ENCODE measurements around the gene PARN.

The PARN gene

DNA sequence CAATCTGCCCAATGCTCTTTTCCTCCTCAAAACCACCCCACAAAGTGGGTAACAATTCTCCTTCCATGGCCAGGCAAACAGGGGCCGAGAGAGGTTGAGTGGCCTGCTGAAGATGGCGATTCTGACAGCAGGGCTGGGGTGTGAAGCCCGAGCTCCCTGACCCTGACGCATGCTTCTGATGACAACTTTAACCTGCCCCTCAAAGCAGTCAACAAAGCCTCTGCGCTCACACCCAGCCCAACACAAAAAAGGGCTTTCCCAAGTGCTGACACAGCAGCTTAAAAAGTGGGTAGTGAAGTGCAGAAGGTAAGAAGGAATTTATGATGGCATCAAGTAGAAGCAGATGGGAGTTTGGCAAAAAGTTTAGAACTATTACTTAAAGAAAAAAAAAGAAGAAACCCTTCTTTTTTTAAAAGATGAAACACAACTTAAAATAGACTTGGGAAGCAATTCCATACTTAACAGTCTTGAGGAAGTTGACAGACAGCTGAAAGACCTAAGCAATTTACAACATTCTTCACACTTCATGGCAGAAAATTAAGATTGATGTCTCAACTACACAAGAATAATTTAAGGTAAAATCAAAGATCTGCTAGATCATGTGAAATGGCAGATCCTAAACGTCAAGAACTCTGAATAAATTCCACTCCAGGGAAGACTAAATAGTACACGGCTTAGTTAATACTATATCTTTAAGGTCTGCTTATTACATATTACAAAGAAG, 133.9 kb downstream of the PARN start:
- TF ChIP-seq, protein P1, sequence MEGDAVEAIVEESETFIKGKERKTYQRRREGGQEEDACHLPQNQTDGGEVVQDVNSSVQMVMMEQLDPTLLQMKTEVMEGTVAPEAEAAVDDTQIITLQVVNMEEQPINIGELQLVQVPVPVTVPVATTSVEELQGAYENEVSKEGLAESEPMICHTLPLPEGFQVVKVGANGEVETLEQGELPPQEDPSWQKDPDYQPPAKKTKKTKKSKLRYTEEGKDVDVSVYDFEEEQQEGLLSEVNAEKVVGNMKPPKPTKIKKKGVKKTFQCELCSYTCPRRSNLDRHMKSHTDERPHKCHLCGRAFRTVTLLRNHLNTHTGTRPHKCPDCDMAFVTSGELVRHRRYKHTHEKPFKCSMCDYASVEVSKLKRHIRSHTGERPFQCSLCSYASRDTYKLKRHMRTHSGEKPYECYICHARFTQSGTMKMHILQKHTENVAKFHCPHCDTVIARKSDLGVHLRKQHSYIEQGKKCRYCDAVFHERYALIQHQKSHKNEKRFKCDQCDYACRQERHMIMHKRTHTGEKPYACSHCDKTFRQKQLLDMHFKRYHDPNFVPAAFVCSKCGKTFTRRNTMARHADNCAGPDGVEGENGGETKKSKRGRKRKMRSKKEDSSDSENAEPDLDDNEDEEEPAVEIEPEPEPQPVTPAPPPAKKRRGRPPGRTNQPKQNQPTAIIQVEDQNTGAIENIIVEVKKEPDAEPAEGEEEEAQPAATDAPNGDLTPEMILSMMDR (IDR thresholded peaks at IDR 0.05; ENCODE audit: control extremely low read depth, extremely low read depth, low read depth, missing control alignments), result no peak
- DNase-seq (ENCODE audit: extremely low spot score), result no peak
- CTCF ChIA-PET, result interaction anchor here (1.3 to 3.2 kb wide), 2 partner anchors 7 to 11 kb away, joined by 3 to 10 read pairs; no protein-coding TSS in a partner anchor
- POLR2A ChIA-PET, result no interaction called here

DNA sequence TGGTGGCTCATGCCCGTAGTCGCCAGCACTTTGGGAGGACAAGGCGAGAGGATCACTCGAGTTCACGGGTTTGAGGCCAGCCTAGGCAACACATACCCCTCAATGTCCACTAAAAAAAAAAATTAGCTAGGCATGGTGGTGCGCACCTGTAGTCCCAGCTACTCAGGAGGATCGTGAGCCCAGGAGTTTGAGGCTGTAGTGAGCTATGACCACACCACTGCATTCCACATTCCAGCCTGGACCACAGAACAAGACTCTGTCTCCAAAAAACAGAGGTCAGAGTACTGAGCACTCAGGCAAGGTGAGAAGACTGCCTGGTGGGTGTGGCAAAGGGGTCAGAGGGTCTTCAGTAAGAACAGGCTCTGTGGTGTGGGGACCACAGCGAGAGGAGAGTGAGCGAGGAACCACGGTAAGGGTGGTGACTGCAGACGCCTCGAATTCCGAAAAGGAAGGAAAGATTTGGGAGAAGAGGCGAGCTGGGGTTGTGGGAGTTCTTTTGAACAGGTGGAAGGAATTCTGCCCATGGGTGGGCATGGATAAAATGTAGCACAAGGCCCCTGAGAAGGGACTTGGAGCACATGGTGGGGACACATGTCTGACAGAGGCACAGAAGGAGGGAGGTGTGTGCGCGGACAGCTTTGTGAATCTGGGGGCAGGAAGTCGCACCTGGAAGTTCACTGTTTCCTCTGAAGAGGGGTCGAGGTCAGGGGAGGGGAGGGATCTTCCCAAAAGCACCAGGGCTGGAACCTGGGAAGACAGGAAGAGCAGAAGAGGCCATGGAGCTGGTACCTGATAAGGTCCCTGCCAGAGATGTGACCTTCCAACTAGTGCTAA, 134.6 kb downstream of the PARN start:
- ChIA-PET POLR2A (no interaction called here), CTCF (interaction anchor here (1.3 kb wide), 1 partner anchor 12 kb away, joined by 3 read pairs; no protein-coding TSS in a partner anchor)
- DNase-seq (ENCODE audit: extremely low spot score), result no peak
- TF ChIP-seq, protein P1 (IDR thresholded peaks at IDR 0.05; ENCODE audit: control extremely low read depth, extremely low read depth, low read depth, missing control alignments), result no peak

DNA sequence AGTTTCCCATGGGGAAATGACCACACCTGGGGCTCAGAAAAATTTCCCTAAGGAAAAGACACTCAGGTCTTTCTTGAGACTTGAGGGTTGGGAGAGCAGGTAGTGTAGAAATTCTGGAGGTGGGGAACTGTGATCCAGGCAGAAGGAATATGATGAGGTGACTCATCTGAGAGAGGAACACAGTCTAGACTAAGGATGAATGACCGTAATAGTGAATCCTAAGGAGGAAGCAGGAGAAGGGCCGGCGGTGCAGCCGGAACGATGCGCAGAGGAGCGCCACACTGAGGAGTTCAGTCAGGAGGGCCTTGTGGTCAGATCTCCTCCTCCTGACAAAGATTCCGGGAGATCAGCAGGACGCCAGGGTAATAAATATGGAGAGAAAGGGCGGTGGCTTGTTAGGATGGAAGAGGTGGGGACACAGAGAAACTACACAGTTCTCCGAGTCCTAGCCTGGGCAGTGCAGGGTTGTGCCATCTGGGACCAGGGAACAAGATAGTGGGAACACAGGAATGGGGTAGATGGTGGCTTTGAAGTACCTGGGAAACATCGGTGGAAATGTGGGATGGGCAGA, 135.6 kb downstream of the PARN start:
- TF ChIP-seq, protein P1 (IDR thresholded peaks at IDR 0.05; ENCODE audit: control extremely low read depth, extremely low read depth, low read depth, missing control alignments), result no peak
- ChIA-PET POLR2A (no interaction called here), CTCF (no interaction called here)
- no peak for DNase-seq (ENCODE audit: extremely low spot score)

DNA sequence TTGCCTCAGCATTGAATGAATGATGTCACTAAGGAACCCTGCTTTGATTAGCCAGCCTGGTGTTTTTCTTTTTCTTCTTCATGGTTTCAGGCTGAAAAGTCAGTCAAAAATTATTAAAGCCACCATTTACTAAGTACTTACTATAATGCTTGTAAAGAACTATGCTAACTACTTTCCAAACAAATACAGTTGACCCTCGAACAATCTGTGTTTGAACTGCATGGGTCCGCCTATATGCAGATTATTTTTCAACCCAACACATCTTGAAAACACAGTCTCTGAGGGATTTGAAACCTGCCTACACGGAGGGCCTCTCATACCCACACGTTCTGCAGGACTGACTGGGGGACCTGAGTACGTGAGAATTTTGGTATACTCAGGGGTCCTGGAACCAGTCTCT, 136.3 kb downstream of the PARN start:
- CTCF ChIA-PET, result no interaction called here
- POLR2A ChIA-PET, result no interaction called here
- TF ChIP-seq, protein P1 (IDR thresholded peaks at IDR 0.05; ENCODE audit: control extremely low read depth, extremely low read depth, low read depth, missing control alignments), result no peak
- DNase-seq (ENCODE audit: extremely low spot score), result no peak

DNA sequence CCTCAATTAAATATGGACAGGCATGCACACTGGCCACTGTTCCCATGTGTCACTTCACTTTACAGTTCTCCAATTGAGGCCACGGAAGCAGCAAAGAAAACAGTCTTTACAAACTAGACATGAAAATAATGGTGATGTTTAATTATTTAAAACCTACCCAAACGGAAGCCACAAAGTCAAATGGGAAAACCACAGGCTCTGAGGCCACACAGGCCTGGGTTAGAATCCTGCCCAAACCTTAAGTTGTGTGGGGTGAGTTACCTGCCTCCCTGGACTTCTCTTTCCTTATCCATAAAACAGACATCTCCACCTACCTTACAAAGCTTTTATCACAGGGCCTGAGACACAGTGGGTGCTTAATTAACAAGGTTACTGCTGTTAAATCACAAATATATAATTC, 137.4 kb downstream of the PARN start:
- no peak for DNase-seq (ENCODE audit: extremely low spot score)
- ChIA-PET CTCF (no interaction called here), POLR2A (no interaction called here)
- TF ChIP-seq, protein P1 (IDR thresholded peaks at IDR 0.05; ENCODE audit: control extremely low read depth, extremely low read depth, low read depth, missing control alignments), result no peak

DNA sequence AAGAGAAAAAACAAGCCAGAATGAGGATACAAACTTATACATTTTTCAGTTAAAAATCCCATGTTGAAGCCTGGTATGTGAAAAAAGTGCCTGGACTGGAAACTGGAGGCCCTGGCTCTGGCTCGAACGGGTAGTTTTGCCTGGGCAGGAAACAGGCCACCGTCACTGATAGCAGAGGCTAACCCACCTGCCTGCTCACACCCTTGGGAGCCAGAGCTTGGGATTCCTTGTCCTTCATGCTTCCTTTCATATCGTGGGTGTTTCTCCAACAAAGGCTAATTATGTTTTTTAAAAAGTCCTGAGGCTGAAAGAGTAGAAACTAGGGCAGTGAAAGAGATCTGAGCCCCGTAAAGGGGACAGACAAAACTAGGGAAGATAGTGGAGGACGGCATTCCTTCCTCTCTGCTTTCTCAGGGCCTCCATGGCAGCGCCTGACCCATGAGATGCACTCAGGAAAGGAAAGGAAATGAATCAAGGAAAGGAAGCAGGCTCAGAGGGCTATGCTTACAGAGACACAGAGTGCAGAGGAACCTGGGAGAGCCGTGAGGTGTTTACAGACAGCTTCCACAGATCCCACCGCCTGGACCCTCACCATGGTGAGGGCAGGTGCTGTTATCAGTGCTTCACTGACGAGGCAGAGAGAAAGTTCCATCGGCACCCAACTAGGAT, 138.1 kb downstream of the PARN start:
- ChIA-PET POLR2A (no interaction called here), CTCF (no interaction called here)
- DNase-seq (ENCODE audit: extremely low spot score), result no peak
- TF ChIP-seq, protein P1 (IDR thresholded peaks at IDR 0.05; ENCODE audit: control extremely low read depth, extremely low read depth, low read depth, missing control alignments), result no peak

Data from GM10248 (cell line).